ENCODE measurements around the gene ZNF184. TPM values are rescaled to one million over a fixed set of nuclear protein-coding genes. Genes with fewer than 3 reads are reported as not detected.

Gene ZNF184
- total RNA-seq, 2 experiments from 2014 or later, result 19.6 to 21.1 TPM

DNA sequence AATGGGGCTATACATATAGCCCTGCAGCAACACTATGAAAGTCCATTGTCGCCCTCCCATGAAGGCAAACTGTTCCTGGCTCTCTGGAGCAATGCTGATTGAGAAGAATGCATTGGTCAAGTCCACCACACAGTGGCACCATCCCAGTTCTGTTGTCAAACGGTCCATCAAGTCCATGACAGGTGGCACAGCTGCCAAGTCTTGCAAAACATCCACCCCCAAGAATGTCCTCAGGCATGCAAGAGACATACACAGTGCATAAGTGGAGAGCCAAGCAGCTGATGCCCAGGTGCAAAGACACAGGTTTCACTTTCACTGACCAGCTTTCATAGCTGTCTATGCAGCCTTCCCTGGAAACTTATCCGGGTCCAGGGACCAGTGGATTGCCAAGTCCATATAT, 66.8 kb downstream of the ZNF184 start:
- no peaks in the 10 kb centered on the region for H3K27me3 Mint-ChIP-seq
- no peaks in the 10 kb centered on the region for H3K4me1 ChIP-seq (ENCODE audit: insufficient read depth, low read length)
- H3K36me3 ChIP-seq (ENCODE audit: insufficient read depth, low read length), result no peaks in the 10 kb centered on the region
- H3K4me1 Mint-ChIP-seq (ENCODE audit: low read depth), result no peaks in the 10 kb centered on the region
- ATAC-seq (ENCODE audit: poor library complexity) (no peak), DNase-seq (no peak)
- peaks cover 0 to 3% of the 10 kb centered on the region in 2 experiments for H3K27me3 ChIP-seq (ENCODE audit: control insufficient read depth in 1 of 2, insufficient read depth in 2 of 2, low read length in 2 of 2)
- H3K4me3 Mint-ChIP-seq, result no peak overlapping the region
- H3K36me3 Mint-ChIP-seq (ENCODE audit: low read depth), result peaks cover 33% of the 10 kb centered on the region
- ChIA-PET CTCF (no interaction called here), POLR2A (no interaction called here)
- no peak overlapping the region for H3K4me3 ChIP-seq (ENCODE audit: low read length)
- TF ChIP-seq, protein P1, sequence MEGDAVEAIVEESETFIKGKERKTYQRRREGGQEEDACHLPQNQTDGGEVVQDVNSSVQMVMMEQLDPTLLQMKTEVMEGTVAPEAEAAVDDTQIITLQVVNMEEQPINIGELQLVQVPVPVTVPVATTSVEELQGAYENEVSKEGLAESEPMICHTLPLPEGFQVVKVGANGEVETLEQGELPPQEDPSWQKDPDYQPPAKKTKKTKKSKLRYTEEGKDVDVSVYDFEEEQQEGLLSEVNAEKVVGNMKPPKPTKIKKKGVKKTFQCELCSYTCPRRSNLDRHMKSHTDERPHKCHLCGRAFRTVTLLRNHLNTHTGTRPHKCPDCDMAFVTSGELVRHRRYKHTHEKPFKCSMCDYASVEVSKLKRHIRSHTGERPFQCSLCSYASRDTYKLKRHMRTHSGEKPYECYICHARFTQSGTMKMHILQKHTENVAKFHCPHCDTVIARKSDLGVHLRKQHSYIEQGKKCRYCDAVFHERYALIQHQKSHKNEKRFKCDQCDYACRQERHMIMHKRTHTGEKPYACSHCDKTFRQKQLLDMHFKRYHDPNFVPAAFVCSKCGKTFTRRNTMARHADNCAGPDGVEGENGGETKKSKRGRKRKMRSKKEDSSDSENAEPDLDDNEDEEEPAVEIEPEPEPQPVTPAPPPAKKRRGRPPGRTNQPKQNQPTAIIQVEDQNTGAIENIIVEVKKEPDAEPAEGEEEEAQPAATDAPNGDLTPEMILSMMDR (IDR thresholded peaks at IDR 0.05), result no peak
- no peak overlapping the region for H3K27ac ChIP-seq (ENCODE audit: low read depth in 1 of 2, low read length in 2 of 2)
- peaks cover 11% of the 10 kb centered on the region for H3K9me3 Mint-ChIP-seq
- no peak overlapping the region for H3K27ac Mint-ChIP-seq
- peaks cover 0 to 29% of the 10 kb centered on the region in 2 experiments for H3K9me3 ChIP-seq (ENCODE audit: control insufficient read depth in 1 of 2, insufficient read depth in 1 of 2, low read length in 2 of 2)
- intact Hi-C loops (cut with DNase I, micrococcal nuclease), result no loop called here

DNA sequence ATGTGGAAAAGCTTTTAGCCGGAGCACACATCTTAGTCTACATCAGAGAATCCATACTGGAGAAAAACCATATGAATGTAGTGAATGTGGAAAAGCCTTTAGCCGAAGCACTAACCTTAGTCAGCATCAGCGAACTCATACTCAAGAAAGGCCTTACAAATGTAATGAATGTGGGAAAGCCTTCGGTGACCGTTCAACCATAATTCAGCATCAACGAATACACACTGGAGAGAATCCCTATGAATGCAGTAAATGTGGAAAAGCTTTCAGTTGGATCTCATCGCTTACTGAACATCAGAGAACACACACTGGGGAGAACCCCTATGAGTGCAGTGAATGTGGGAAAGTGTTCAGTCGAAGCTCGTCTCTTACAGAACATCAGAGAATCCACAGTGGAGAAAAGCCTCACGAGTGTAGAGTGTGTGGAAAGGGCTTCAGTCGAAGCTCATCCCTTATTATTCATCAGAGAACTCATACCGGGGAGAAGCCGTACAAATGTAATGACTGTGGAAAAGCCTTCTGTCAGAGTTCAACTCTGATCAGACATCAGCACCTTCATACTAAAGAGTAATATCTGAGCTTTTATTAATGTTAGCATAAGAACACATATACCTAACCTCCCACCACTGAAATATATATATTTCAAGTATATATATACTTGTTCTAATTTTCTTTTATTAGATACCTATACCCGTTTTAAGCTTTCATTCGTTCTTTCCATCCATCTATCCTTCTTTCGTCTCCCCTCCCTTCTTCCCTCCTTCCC, 71.8 kb downstream of the ZNF184 start:
- DNase-seq, result no peak
- H3K27ac Mint-ChIP-seq, result no peak overlapping the region
- CTCF ChIA-PET, result no interaction called here
- H3K27me3 Mint-ChIP-seq, result no peaks in the 10 kb centered on the region
- TF ChIP-seq, protein P1 (IDR thresholded peaks at IDR 0.05), result no peak
- Histone ChIP-seq H3K9me3 (ENCODE audit: control insufficient read depth in 1 of 2, insufficient read depth in 1 of 2, low read length in 2 of 2) (peaks cover 10 to 50% of the 10 kb centered on the region in 2 experiments), H3K36me3 (ENCODE audit: insufficient read depth, low read length) (peaks cover 3% of the 10 kb centered on the region), H3K27me3 (ENCODE audit: control insufficient read depth in 1 of 2, insufficient read depth in 2 of 2, low read length in 2 of 2) (peaks cover 0 to 3% of the 10 kb centered on the region in 2 experiments), H3K4me3 (ENCODE audit: low read length) (no peak overlapping the region), H3K4me1 (ENCODE audit: insufficient read depth, low read length) (no peaks in the 10 kb centered on the region), H3K27ac (ENCODE audit: low read depth in 1 of 2, low read length in 2 of 2) (no peak overlapping the region)
- intact Hi-C loops (cut with DNase I, micrococcal nuclease), result no loop called here
- POLR2A ChIA-PET, result interaction anchor here (0.5 kb wide), 1 partner anchor 35 kb away, joined by 3 read pairs; no protein-coding TSS in a partner anchor
- ATAC-seq (ENCODE audit: poor library complexity), result no peak
- H3K9me3 Mint-ChIP-seq, result peaks cover 26% of the 10 kb centered on the region
- H3K36me3 Mint-ChIP-seq (ENCODE audit: low read depth), result peaks cover 80% of the 10 kb centered on the region
- H3K4me3 Mint-ChIP-seq, result no peak overlapping the region
- no peaks in the 10 kb centered on the region for H3K4me1 Mint-ChIP-seq (ENCODE audit: low read depth)

Other genes with a start within 250 kb of the ZNF184 start
- under 1 TPM; 0.69 to 0.98 TPM for gene PRSS16, start 225.4 kb downstream of the ZNF184 start, total RNA-seq
- not detected for gene POM121L2, start 160.8 kb downstream of the ZNF184 start, total RNA-seq
- 1 to 10 TPM; 1.6 to 1.8 TPM for gene ZNF391, start 84.3 kb downstream of the ZNF184 start, total RNA-seq

Measured in CD4-positive, alpha-beta T cell (primary cell).